Loucy (cell line): ENCODE data around the gene LTA.

Source experiments
- CTCF ChIP-seq: fragments of 200-600 bp; sonication (generic); conservative IDR thresholded peaks from 2 replicates; pipeline ENCODE4 v1.5.1; 2014; ENCODE audit warnings: mild to moderate bottlenecking, antibody characterized with exemption, low read length
- EZH2phosphoT487 ChIP-seq: fragments of 200-600 bp; IDR thresholded peaks from 2 replicates; pipeline ENCODE4 v1.6.1; 2018; ENCODE audit warnings: antibody characterized with exemption, mild to moderate bottlenecking, moderate library complexity, borderline replicate concordance

- TF ChIP-seq CTCF: no peak
- TF ChIP-seq EZH2phosphoT487: no peak
These were observed 35.2 kb downstream of the LTA start for GRCh38 chr6:31607317-31607716.
